Central memory CD8-positive, alpha-beta T cell (primary cell): ENCODE results near the gene CAPN15.

Source experiments
- ATAC-seq: fragments of 150-1000 bp; cut with Tn5 transposase; replicated peaks from 2 replicates; pipeline ENCODE4 v1.10.0; 2022; ENCODE audit warnings: mild to moderate bottlenecking, moderate FRiP score, moderate number of reproducible peaks; ENCODE audit not compliant: poor library complexity, severe bottlenecking; ENCODE audit errors: extremely low read depth
- DNase-seq, 2 donors: peaks; one replicate each; pipeline ENCODE4 v3.0.0; 2021; ENCODE audit warnings: low spot score in 2 of 2
- H3K27ac Mint-ChIP-seq: one replicate; pipeline ENCODE4 v1.8.0; 2022; ENCODE audit warnings: low read depth, mild to moderate bottlenecking, moderate library complexity, mixed read lengths
- H3K27me3 Mint-ChIP-seq: one replicate; pipeline ENCODE4 v1.8.0; 2022; ENCODE audit warnings: mixed read lengths
- H3K36me3 Mint-ChIP-seq: one replicate; pipeline ENCODE4 v1.8.0; 2022; ENCODE audit warnings: mild to moderate bottlenecking, moderate library complexity, mixed read lengths; ENCODE audit not compliant: insufficient read depth
- H3K4me1 Mint-ChIP-seq: one replicate; pipeline ENCODE4 v1.8.0; 2022; ENCODE audit warnings: mixed read lengths
- H3K4me3 Mint-ChIP-seq: one replicate; pipeline ENCODE4 v1.8.0; 2022; ENCODE audit warnings: mild to moderate bottlenecking, moderate library complexity, mixed read lengths
- H3K9me3 Mint-ChIP-seq: one replicate; pipeline ENCODE4 v1.8.0; 2022; ENCODE audit warnings: mixed read lengths

The CAPN15 gene

DNA sequence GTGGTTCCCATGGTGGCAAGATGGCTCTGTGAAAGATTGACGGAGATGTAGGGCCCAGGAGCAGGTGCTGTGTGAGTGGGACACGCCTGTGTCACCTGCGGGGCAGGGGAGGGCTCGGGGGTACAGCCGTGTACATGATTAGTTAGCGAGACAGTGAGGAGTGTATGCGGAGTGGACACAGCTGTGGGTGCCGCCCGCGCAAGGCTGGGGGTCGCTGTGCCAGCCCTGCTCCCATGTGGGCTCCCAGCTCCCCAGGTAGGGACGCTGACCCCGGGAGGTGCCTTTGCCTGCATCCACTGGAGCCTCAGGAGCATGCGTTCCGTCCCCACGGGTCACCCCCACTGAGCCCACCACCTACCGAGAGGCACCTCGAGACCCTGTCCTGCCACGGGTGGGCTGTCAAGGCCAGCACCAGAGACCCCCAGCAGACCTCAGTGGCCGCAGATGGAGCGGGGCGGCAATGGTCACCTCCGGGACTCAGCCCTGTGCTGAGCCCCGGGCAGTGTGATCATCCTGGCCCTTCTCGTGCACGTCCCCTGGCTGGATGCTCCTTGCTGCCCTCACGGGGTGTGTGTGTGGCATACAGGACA, 7.4 kb downstream of the CAPN15 start:
- no peak for DNase-seq
- no peak for ATAC-seq
- H3K27ac Mint-ChIP-seq: no peak overlapping the region
- H3K4me3 Mint-ChIP-seq: no peak overlapping the region
- H3K4me1 Mint-ChIP-seq: peaks cover 11% of the 10 kb centered on the region
- peaks cover 3% of the 10 kb centered on the region for H3K36me3 Mint-ChIP-seq
- no peaks in the 10 kb centered on the region for H3K9me3 Mint-ChIP-seq
- no peaks in the 10 kb centered on the region for H3K27me3 Mint-ChIP-seq

DNA sequence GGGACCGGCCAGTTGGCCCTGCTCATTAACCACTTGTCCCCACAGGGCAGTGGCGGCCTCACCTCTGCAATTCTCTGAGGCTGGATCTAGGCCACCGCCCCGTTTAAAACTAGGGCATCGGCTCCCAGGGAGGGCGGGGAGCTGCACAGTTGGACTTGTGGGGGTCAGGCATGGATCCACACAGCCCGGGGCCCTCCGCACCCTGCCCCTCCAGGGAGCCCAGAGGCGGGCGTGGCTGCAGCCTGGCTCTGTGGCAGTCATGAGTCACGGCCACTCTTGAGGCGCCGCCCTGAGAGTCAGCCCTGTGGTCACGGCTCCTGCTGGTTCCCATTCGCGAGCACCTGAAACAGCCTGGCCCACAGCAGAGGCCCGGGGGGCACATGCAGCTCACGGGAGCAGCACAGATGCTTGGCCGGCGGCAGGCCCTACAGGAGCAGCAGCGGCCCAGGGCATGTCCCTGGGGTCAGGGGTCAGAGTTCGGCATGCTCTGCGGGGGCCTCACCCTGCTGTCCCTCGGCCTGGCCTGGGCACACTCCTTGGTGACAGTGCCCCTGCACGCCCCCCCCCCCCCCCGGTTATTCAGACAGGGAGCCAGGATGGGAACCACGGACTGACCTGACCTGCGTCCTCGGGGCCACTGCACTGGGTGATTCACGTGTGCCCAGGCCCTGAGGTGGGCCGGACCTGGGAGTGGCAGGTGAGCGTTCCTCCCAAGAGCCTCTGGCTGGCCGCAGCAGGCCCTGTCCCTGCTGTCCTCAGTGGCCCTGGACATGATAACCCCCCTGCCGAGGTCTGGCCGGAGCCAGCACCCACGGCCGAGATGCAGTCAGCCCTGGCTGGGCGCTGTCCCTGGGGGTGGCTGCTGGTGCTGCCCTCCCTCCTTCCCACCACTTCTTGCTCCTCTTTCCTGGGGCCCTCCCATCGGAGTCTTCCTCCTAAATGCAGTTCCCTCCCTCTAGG, 8.2 kb downstream of the CAPN15 start:
- Mint-ChIP-seq H3K27ac (no peak overlapping the region), H3K9me3 (no peaks in the 10 kb centered on the region), H3K4me1 (peaks cover 4% of the 10 kb centered on the region), H3K36me3 (peaks cover 3% of the 10 kb centered on the region), H3K27me3 (no peaks in the 10 kb centered on the region), H3K4me3 (no peak overlapping the region)
- DNase-seq (no peak), ATAC-seq (no peak)

- Mint-ChIP-seq H3K4me1 (peaks cover 4% of the 10 kb centered on the region), H3K27ac (no peak overlapping the region)
- no peak for ATAC-seq
These were observed 9.2 kb downstream of the CAPN15 start for GRCh38 chr16:536746-537145.

GRCh38 chr16:537415-538335, 10.2 kb downstream of the CAPN15 start:
- H3K4me1 Mint-ChIP-seq: peaks cover 4% of the 10 kb centered on the region
- ATAC-seq (no peak), DNase-seq (no peak)
- H3K4me3 Mint-ChIP-seq: no peak overlapping the region
- no peak overlapping the region for H3K27ac Mint-ChIP-seq
- no peaks in the 10 kb centered on the region for H3K9me3 Mint-ChIP-seq
- H3K36me3 Mint-ChIP-seq: peaks cover 3% of the 10 kb centered on the region
- no peaks in the 10 kb centered on the region for H3K27me3 Mint-ChIP-seq

More at GRCh38 chr16:536746-537145, 9.2 kb downstream of the CAPN15 start:
- Mint-ChIP-seq H3K36me3 (peaks cover 3% of the 10 kb centered on the region), H3K4me3 (no peak overlapping the region), H3K27me3 (no peaks in the 10 kb centered on the region), H3K9me3 (no peaks in the 10 kb centered on the region)
- no peak for DNase-seq

- no peak for ATAC-seq
- Mint-ChIP-seq H3K36me3 (peaks cover 4% of the 10 kb centered on the region), H3K4me1 (peaks cover 4% of the 10 kb centered on the region), H3K9me3 (no peaks in the 10 kb centered on the region), H3K4me3 (no peak overlapping the region), H3K27ac (no peak overlapping the region), H3K27me3 (no peaks in the 10 kb centered on the region)
- DNase-seq: no peak
These were observed 12.5 kb downstream of the CAPN15 start for GRCh38 chr16:539901-540530.

GRCh38 chr16:540645-541340, 13.3 kb downstream of the CAPN15 start:
- Mint-ChIP-seq H3K27ac (no peak overlapping the region), H3K36me3 (peaks cover 6% of the 10 kb centered on the region), H3K4me3 (no peak overlapping the region), H3K4me1 (peaks cover 4% of the 10 kb centered on the region), H3K27me3 (no peaks in the 10 kb centered on the region), H3K9me3 (no peaks in the 10 kb centered on the region)
- ATAC-seq: no peak
- no peak for DNase-seq

DNA sequence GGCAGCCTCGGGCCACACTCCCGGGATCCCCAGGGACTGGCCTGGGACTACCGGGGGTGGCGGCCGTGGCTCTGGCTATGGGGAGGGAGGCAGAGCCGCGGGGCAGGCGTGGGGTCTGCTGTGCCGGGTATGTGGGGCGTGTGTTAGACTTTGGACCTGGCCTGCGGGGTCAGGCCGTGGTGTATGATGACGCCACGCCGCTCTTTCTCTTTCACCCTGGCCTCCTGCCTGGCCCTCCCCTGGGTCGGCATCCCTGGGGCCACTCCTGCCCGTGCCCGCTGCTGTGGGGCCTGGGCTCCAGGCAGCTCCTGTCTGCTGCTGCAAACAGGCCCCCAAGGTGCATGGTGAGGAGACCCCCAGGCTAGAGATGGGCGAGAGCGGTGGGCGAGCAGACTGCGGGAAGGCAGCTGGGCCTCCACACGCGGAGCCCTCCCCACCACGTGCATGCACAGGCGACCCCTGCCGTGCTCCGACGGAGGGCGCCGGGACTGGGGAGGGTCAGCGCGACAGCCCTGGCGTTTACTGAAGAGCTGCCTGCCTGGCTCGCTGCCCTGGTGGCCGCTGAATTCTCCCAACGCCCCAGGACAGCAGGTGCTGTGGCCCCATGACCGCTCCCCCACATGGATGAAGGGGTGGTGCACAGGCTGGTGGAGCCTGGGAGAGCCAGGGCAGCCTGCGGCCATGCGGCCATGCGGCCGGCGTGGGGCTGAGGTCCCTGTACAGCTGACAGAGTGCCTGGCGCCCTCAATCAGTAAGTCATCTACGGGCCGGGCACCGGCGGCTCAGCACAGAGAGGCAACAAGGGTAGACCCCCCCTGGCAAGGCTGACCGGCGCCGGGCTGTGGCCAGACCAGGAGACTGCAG, 16.0 kb downstream of the CAPN15 start:
- H3K4me1 Mint-ChIP-seq: peaks cover 4% of the 10 kb centered on the region
- H3K9me3 Mint-ChIP-seq: no peaks in the 10 kb centered on the region
- DNase-seq (no peak), ATAC-seq (no peak)
- H3K4me3 Mint-ChIP-seq: no peak overlapping the region
- H3K27me3 Mint-ChIP-seq: no peaks in the 10 kb centered on the region
- peaks cover 5% of the 10 kb centered on the region for H3K36me3 Mint-ChIP-seq
- no peak overlapping the region for H3K27ac Mint-ChIP-seq

GRCh38 chr16:544517-544916, 17.0 kb downstream of the CAPN15 start:
- no peak for DNase-seq
- ATAC-seq: no peak
- Mint-ChIP-seq H3K36me3 (peaks cover 6% of the 10 kb centered on the region), H3K9me3 (no peaks in the 10 kb centered on the region), H3K27ac (no peak overlapping the region), H3K4me1 (no peaks in the 10 kb centered on the region), H3K4me3 (no peak overlapping the region), H3K27me3 (no peaks in the 10 kb centered on the region)

- Mint-ChIP-seq H3K27me3 (no peaks in the 10 kb centered on the region), H3K4me1 (no peaks in the 10 kb centered on the region), H3K36me3 (peaks cover 10% of the 10 kb centered on the region), H3K9me3 (no peaks in the 10 kb centered on the region), H3K4me3 (peak overlapping the region; percentile 11), H3K27ac (no peak overlapping the region)
- ATAC-seq (peak; percentile 52), DNase-seq (no peak)
These were observed 19.6 kb downstream of the CAPN15 start for GRCh38 chr16:546909-547770.

- H3K36me3 Mint-ChIP-seq: peaks cover 11% of the 10 kb centered on the region
- no peak overlapping the region for H3K27ac Mint-ChIP-seq
- no peaks in the 10 kb centered on the region for H3K27me3 Mint-ChIP-seq
- no peaks in the 10 kb centered on the region for H3K9me3 Mint-ChIP-seq
- H3K4me3 Mint-ChIP-seq: no peak overlapping the region
- DNase-seq (no peak), ATAC-seq (no peak)
- no peaks in the 10 kb centered on the region for H3K4me1 Mint-ChIP-seq
These were observed 21.1 kb downstream of the CAPN15 start for GRCh38 chr16:548586-548985.
